H9 (cell line): Measurements from ENCODE around the gene ACACA. TPM values are rescaled to one million over a fixed set of nuclear protein-coding genes. Genes with fewer than 3 reads are reported as not detected.

Experiments
- DNase-seq: peaks from one replicate; pipeline ENCODE4 v3.0.0-alpha.2; 2017
- H2AFZ ChIP-seq: one replicate; pipeline ENCODE4 v1.6.1; 2013; ENCODE audit warnings: mild to moderate bottlenecking, low read length, control low read depth, moderate library complexity
- H2AK5ac ChIP-seq: 2 replicates; pipeline ENCODE4 v1.6.1; 2013; ENCODE audit warnings: low read length, control low read depth, mixed read lengths; ENCODE audit not compliant: insufficient read length
- H2BK120ac ChIP-seq: one replicate; pipeline ENCODE4 v1.6.1; 2013; ENCODE audit warnings: low read depth, mild to moderate bottlenecking, low read length, control low read depth, inconsistent platforms; ENCODE audit not compliant: poor library complexity, severe bottlenecking
- H2BK12ac ChIP-seq: 2 replicates; pipeline ENCODE4 v1.6.1; 2013; ENCODE audit warnings: low read length, control low read depth, mixed read lengths, low read depth; ENCODE audit not compliant: insufficient read length
- H2BK15ac ChIP-seq: 2 replicates; pipeline ENCODE4 v1.6.1; 2013; ENCODE audit warnings: low read depth, low read length, control low read depth
- H2BK20ac ChIP-seq: one replicate; pipeline ENCODE4 v1.6.1; 2013; ENCODE audit warnings: low read depth, mild to moderate bottlenecking, low read length, control low read depth, inconsistent platforms; ENCODE audit not compliant: poor library complexity, severe bottlenecking
- H2BK5ac ChIP-seq: 2 replicates; pipeline ENCODE4 v1.6.1; 2013; ENCODE audit warnings: low read length, control low read depth, mixed read lengths; ENCODE audit not compliant: insufficient read length
- H3K14ac ChIP-seq: 2 replicates; pipeline ENCODE4 v1.6.1; 2013; ENCODE audit warnings: low read length, control low read depth; ENCODE audit not compliant: insufficient read depth
- H3K18ac ChIP-seq: 2 replicates; pipeline ENCODE4 v1.6.1; 2013; ENCODE audit warnings: low read depth, mild to moderate bottlenecking, mixed read lengths, low read length, control low read depth; ENCODE audit not compliant: insufficient read length
- H3K23ac ChIP-seq: 2 replicates; pipeline ENCODE4 v1.6.1; 2013; ENCODE audit warnings: low read length, control low read depth, mixed read lengths, low read depth; ENCODE audit not compliant: insufficient read length
- H3K23me2 ChIP-seq: 2 replicates; pipeline ENCODE4 v1.6.1; 2013; ENCODE audit warnings: low read depth, mild to moderate bottlenecking, mixed read lengths, low read length, control low read depth; ENCODE audit not compliant: insufficient read length, poor library complexity, severe bottlenecking
- H3K27ac ChIP-seq: 2 replicates; pipeline ENCODE4 v1.5.1; 2013; ENCODE audit warnings: low read length, control low read depth, mixed read lengths, low read depth; ENCODE audit not compliant: insufficient read length
- H3K27me3 ChIP-seq: 2 replicates; pipeline ENCODE4 v1.6.1; 2013; ENCODE audit warnings: low read length, control low read depth, inconsistent platforms; ENCODE audit not compliant: insufficient read depth
- H3K4ac ChIP-seq: 2 replicates; pipeline ENCODE4 v1.6.1; 2013; ENCODE audit warnings: low read depth, mild to moderate bottlenecking, control low read depth, inconsistent platforms, low read length, moderate library complexity
- H3K4me1 ChIP-seq: 2 replicates; pipeline ENCODE4 v1.6.1; 2013; ENCODE audit warnings: low read length, control low read depth, inconsistent platforms; ENCODE audit not compliant: insufficient read depth
- H3K4me2 ChIP-seq: 2 replicates; pipeline ENCODE4 v1.6.1; 2013; ENCODE audit warnings: low read length, control low read depth, mixed read lengths; ENCODE audit not compliant: insufficient read length, insufficient read depth
- H3K56ac ChIP-seq: 2 replicates; pipeline ENCODE4 v1.6.1; 2013; ENCODE audit warnings: low read depth, mild to moderate bottlenecking, mixed read lengths, low read length, control low read depth; ENCODE audit not compliant: insufficient read length
- H3K79me1 ChIP-seq: 2 replicates; pipeline ENCODE4 v1.6.1; 2013; ENCODE audit warnings: low read depth, mild to moderate bottlenecking, moderate library complexity, low read length, control low read depth, inconsistent platforms; ENCODE audit not compliant: insufficient read depth, poor library complexity, severe bottlenecking
- H3K79me2 ChIP-seq: 2 replicates; pipeline ENCODE4 v1.6.1; 2013; ENCODE audit warnings: low read length, control low read depth, inconsistent platforms; ENCODE audit not compliant: insufficient read depth
- H3K9ac ChIP-seq: 2 replicates; pipeline ENCODE4 v1.6.1; 2013; ENCODE audit warnings: low read length, control low read depth, mixed read lengths; ENCODE audit not compliant: insufficient read length; ENCODE audit errors: extremely low read depth
- H3K9me3 ChIP-seq: one replicate; pipeline ENCODE4 v1.6.1; 2013; ENCODE audit warnings: low read depth, low read length, inconsistent platforms; ENCODE audit not compliant: control insufficient read depth
- H3T11ph ChIP-seq: one replicate; pipeline ENCODE4 v1.6.1; 2013; ENCODE audit warnings: mild to moderate bottlenecking, low read length, control low read depth, inconsistent platforms
- H4K20me1 ChIP-seq: one replicate; pipeline ENCODE4 v1.6.1; 2013; ENCODE audit not compliant: control insufficient read depth, insufficient read length, insufficient read depth
- H4K5ac ChIP-seq: 2 replicates; pipeline ENCODE4 v1.6.1; 2013; ENCODE audit warnings: low read depth, mild to moderate bottlenecking, mixed read lengths, low read length, control low read depth; ENCODE audit not compliant: insufficient read length
- H4K8ac ChIP-seq: replicated peaks from 2 replicates; pipeline ENCODE4 v1.6.1; 2013; ENCODE audit warnings: low read length, control low read depth, mixed read lengths, low read depth; ENCODE audit not compliant: insufficient read length
- H4K91ac ChIP-seq: 2 replicates; pipeline ENCODE4 v1.6.1; 2013; ENCODE audit warnings: low read depth, mild to moderate bottlenecking, moderate library complexity, mixed read lengths, low read length, control low read depth; ENCODE audit not compliant: insufficient read length
- H3K27ac Mint-ChIP-seq, 3 experiments: 2 replicates in 2 of 3; 3 replicates in 1 of 3; pipeline ENCODE4 v1.8.0; 2020 to 2021; ENCODE audit warnings: mixed read lengths in 3 of 3, mild to moderate bottlenecking in 1 of 3, moderate library complexity in 1 of 3
- H3K27me3 Mint-ChIP-seq: 2 replicates; pipeline ENCODE4 v1.8.0; 2021; ENCODE audit warnings: low read depth, mild to moderate bottlenecking, moderate library complexity, mixed read lengths
- H3K36me3 Mint-ChIP-seq, 3 experiments: 2 replicates in 2 of 3; 3 replicates in 1 of 3; pipeline ENCODE4 v1.8.0; 2020 to 2021; ENCODE audit warnings: low read depth in 3 of 3, mixed read lengths in 3 of 3; ENCODE audit not compliant: insufficient read depth in 1 of 3
- H3K4me1 Mint-ChIP-seq, 2 experiments: 2 replicates each; pipeline ENCODE4 v1.8.0; 2020; ENCODE audit warnings: mixed read lengths in 2 of 2
- H3K4me3 Mint-ChIP-seq, 2 experiments: 2 replicates in 1 of 2; 3 replicates in 1 of 2; pipeline ENCODE4 v1.8.0; 2020 to 2021; ENCODE audit warnings: mild to moderate bottlenecking in 2 of 2, mixed read lengths in 2 of 2, moderate library complexity in 1 of 2
- H3K9me3 Mint-ChIP-seq, 2 experiments: 2 replicates in 1 of 2; 3 replicates in 1 of 2; pipeline ENCODE4 v1.8.0; 2020; ENCODE audit warnings: mild to moderate bottlenecking in 2 of 2, mixed read lengths in 2 of 2, moderate library complexity in 1 of 2
- CTCF ChIP-seq: fragments of 200-600 bp; sonication (generic); conservative IDR thresholded peaks from 3 replicates; pipeline ENCODE4 v1.8.0; 2021; ENCODE audit warnings: antibody characterized with exemption, mild to moderate bottlenecking
- WGBS: extraction: QIAGEN DNeasy Blood & Tissue Kit; methylation state at CpG from one replicate; pipeline ENCODE4 v1.1.7; 2013; ENCODE audit warnings: missing lambda C conversion rate, low lambda C conversion rate, mixed read lengths; ENCODE audit not compliant: insufficient read length; ENCODE audit errors: extremely low coverage; 5-methylcytosine and 5-hydroxymethylcytosine counted together
- total RNA-seq: library from RNA; stranded (reverse); gene quantifications from 2 replicates; pipeline ENCODE4 v1.2.1, GENCODE V29; 2021

Gene ACACA
- total RNA-seq, 1 experiment from 2014 or later: 135 TPM

GRCh38 chr17:37221865-37222264 is 184.8 kb downstream of the ACACA start:
- peaks cover 0 to 36% (median 17%) of the 10 kb centered on the region in 3 experiments; a peak in 5 of 7 replicates for H3K36me3 Mint-ChIP-seq
- Histone ChIP-seq H3K4me1 (peaks cover 9% of the 10 kb centered on the region), H3K4ac (no peak overlapping the region), H4K8ac (no peak overlapping the region), H3K9ac (no peak overlapping the region), H2AFZ (no peak overlapping the region), H3K79me1 (no peaks in the 10 kb centered on the region), H3T11ph (no peak overlapping the region), H3K9me3 (no peaks in the 10 kb centered on the region), H2BK5ac (no peak overlapping the region), H3K56ac (no peak overlapping the region), H3K79me2 (no peaks in the 10 kb centered on the region), H3K23ac (no peak overlapping the region), H3K23me2 (no peaks in the 10 kb centered on the region), H3K27ac (no peak overlapping the region), H2BK15ac (no peak overlapping the region), H3K4me2 (no peak overlapping the region), H3K27me3 (no peaks in the 10 kb centered on the region), H2AK5ac (no peak overlapping the region), H3K18ac (no peak overlapping the region), H2BK12ac (no peak overlapping the region), H4K20me1 (no peaks in the 10 kb centered on the region), H4K91ac (no peak overlapping the region), H4K5ac (no peak overlapping the region), H2BK20ac (no peak overlapping the region), H3K14ac (no peak overlapping the region), H2BK120ac (no peak overlapping the region)
- H3K27ac Mint-ChIP-seq: peak overlapping the region in 1 of 3 experiments; percentile 87; a peak in 3 of 7 replicates
- DNase-seq: no peak
- no peak overlapping the region for H3K4me3 Mint-ChIP-seq
- no peaks in the 10 kb centered on the region for H3K27me3 Mint-ChIP-seq
- WGBS: no CpG with 5 or more reads among the region's 2 CpGs
- TF ChIP-seq CTCF: no peak
- H3K9me3 Mint-ChIP-seq: no peaks in the 10 kb centered on the region
- H3K4me1 Mint-ChIP-seq: peaks cover 41 to 44% of the 10 kb centered on the region in 2 experiments
